ENCODE data around the gene C14orf39. TPM values are rescaled to one million over a fixed set of nuclear protein-coding genes. Genes with fewer than 3 reads are reported as not detected.
"Not testable (repeated sequence)": the region's sequence is repeated elsewhere in the genome, so short reads cannot be mapped to it uniquely, and the experiment has no call there.

Gene C14orf39
- total and polyA plus RNA-seq, 11 donors, result not detected

GRCh38 chr14:60482743-60483142 lies 3.1 kb downstream of the C14orf39 start:
- Histone ChIP-seq H3K36me3 (no peaks in the 10 kb centered on the region), H3K4me1 (peaks cover 0 to 11% (median 0%) of the 10 kb centered on the region in 12 donors), H3K27ac (no peak overlapping the region), H3K4me3 (no peak overlapping the region), H3K9me3 (peaks cover 0 to 12% (median 6%) of the 10 kb centered on the region in 12 donors), H3K27me3 (peaks cover 13 to 64% (median 34%) of the 10 kb centered on the region in 9 donors)
- DNase-seq (no peak), ATAC-seq (no peak)
- WGBS, 4 donors, result 52 to 64% (median 58%) methylated on average over 1 of the region's 1 CpG
- TF ChIP-seq CTCF (IDR thresholded peaks at IDR 0.05) (no peak), POLR2A (IDR thresholded peaks at IDR 0.05) (no peak)
- intact Hi-C loops (cut with DNase I), result loop anchor here in 1 of 10 donors (10.0 kb wide), 1 partner anchor 418 kb away; no protein-coding TSS in a partner anchor

GRCh38 chr14:60480248-60480647 lies 5.6 kb downstream of the C14orf39 start:
- not testable (repeated sequence) for ATAC-seq, H3K4me1 ChIP-seq, H3K4me3 ChIP-seq, H3K36me3 ChIP-seq, H3K27ac ChIP-seq, DNase-seq
- Histone ChIP-seq H3K27me3 (peaks cover 3 to 46% (median 9%) of the 10 kb centered on the region in 9 donors), H3K9me3 (peaks cover 0 to 12% (median 6%) of the 10 kb centered on the region in 12 donors)
- intact Hi-C loops (cut with DNase I), result loop anchor here in 1 of 10 donors (10.0 kb wide), 1 partner anchor 415 kb away; no protein-coding TSS in a partner anchor
- WGBS, 4 donors, result 90 to 96% (median 93%) methylated on average over 7 of the region's 7 CpGs

GRCh38 chr14:60455875-60456274 lies 30.0 kb downstream of the C14orf39 start:
- no peak overlapping the region for H3K27ac ChIP-seq
- no peak overlapping the region for H3K4me3 ChIP-seq
- intact Hi-C loops (cut with DNase I), result no loop called here
- TF ChIP-seq CTCF (IDR thresholded peaks at IDR 0.05), result no peak
- DNase-seq (no peak), ATAC-seq (no peak)
- no peaks in the 10 kb centered on the region for H3K9me3 ChIP-seq
- peaks cover 0 to 8% (median 0%) of the 10 kb centered on the region in 9 donors for H3K27me3 ChIP-seq
- H3K36me3 ChIP-seq, result no peaks in the 10 kb centered on the region
- no peaks in the 10 kb centered on the region for H3K4me1 ChIP-seq
- 46 to 61% (median 55%) methylated on average over 4 of the region's 4 CpGs for WGBS, 4 donors

- WGBS, 4 donors, result 44 to 61% (median 47%) methylated on average over 2 of the region's 2 CpGs
- Histone ChIP-seq H3K9me3 (peaks cover 0 to 13% (median 4%) of the 10 kb centered on the region in 12 donors), H3K4me1 (no peaks in the 10 kb centered on the region), H3K36me3 (no peaks in the 10 kb centered on the region), H3K27ac (no peak overlapping the region), H3K27me3 (no peaks in the 10 kb centered on the region), H3K4me3 (no peak overlapping the region)
- TF ChIP-seq CTCF (IDR thresholded peaks at IDR 0.05) (no peak), POLR2A (IDR thresholded peaks at IDR 0.05) (no peak)
- intact Hi-C loops (cut with DNase I), result no loop called here
- no peak for ATAC-seq
- no peak for DNase-seq
Measured at GRCh38 chr14:60430276-60430675, 55.6 kb downstream of the C14orf39 start.

GRCh38 chr14:60420050-60420449 lies 65.8 kb downstream of the C14orf39 start:
- Histone ChIP-seq H3K4me3 (no peak overlapping the region), H3K9me3 (peaks cover 0 to 4% (median 0%) of the 10 kb centered on the region in 12 donors), H3K27me3 (no peaks in the 10 kb centered on the region), H3K36me3 (no peaks in the 10 kb centered on the region), H3K4me1 (no peaks in the 10 kb centered on the region), H3K27ac (no peak overlapping the region)
- no peak for DNase-seq
- 81 to 86% (median 84%) methylated on average over 5 of the region's 5 CpGs for WGBS, 4 donors
- no peak for TF ChIP-seq POLR2A (IDR thresholded peaks at IDR 0.05)
- no peak for TF ChIP-seq CTCF (IDR thresholded peaks at IDR 0.05)
- no peak for ATAC-seq
- intact Hi-C loops (cut with DNase I), result no loop called here

GRCh38 chr14:60397550-60397949 lies 88.3 kb downstream of the C14orf39 start:
- DNase-seq; H3K27ac ChIP-seq; H3K36me3 ChIP-seq; intact Hi-C loops (cut with DNase I); H3K27me3 ChIP-seq; H3K4me3 ChIP-seq; ATAC-seq; H3K4me1 ChIP-seq: not testable (repeated sequence)
- 92 to 95% (median 94%) methylated on average over 22 of the region's 22 CpGs for WGBS, 4 donors
- H3K9me3 ChIP-seq, result peaks cover 0 to 18% (median 8%) of the 10 kb centered on the region in 12 donors
